Epithelial cell of esophagus (primary cell): Measurements from ENCODE around the gene AJUBA.

Experiments used
- DNase-seq: peaks from one replicate; pipeline ENCODE4 v3.0.0; 2010; ENCODE audit warnings: low read depth
- H3K4me3 ChIP-seq: 2 replicates; pipeline ENCODE4 v1.5.1; 2011; ENCODE audit warnings: mild to moderate bottlenecking, low read length, control low read depth
- CTCF ChIP-seq: IDR thresholded peaks from 2 replicates; pipeline ENCODE4 v1.5.1; 2011; ENCODE audit warnings: low read depth, mild to moderate bottlenecking, low read length, control low read depth, inconsistent platforms; ENCODE audit not compliant: insufficient read depth; ENCODE audit errors: missing control alignments

Gene AJUBA

GRCh38 chr14:22982477-22983245 is at the start of gene AJUBA:
Gene AJUBA, minus strand, starts transcription at chr14:22982551. Its CDS starts 285 bp downstream, at chr14:22982266.
- DNase-seq = peak; percentile 95

GRCh38 chr14:23030936-23031335 is 48.6 kb upstream of the AJUBA start:
- no peak for TF ChIP-seq CTCF
- peak; percentile 59 for DNase-seq
- H3K4me3 ChIP-seq = no peak overlapping the region

More at GRCh38 chr14:22982477-22983245, at the start of gene AJUBA:
- TF ChIP-seq CTCF = no peak
- peak within 1 kb of the TSS; percentile 64 for H3K4me3 ChIP-seq

GRCh38 chr14:23028799-23029198 is 46.4 kb upstream of the AJUBA start:
- no peak for DNase-seq
- no peak for TF ChIP-seq CTCF
- no peak overlapping the region for H3K4me3 ChIP-seq

GRCh38 chr14:23025151-23025814 is 42.9 kb upstream of the AJUBA start:
- no peak for DNase-seq
- H3K4me3 ChIP-seq = no peak overlapping the region
- TF ChIP-seq CTCF = no peak

GRCh38 chr14:23024612-23025075 is 42.3 kb upstream of the AJUBA start:
- no peak for DNase-seq
- TF ChIP-seq CTCF = no peak
- no peak overlapping the region for H3K4me3 ChIP-seq

GRCh38 chr14:23023795-23024152 is 41.4 kb upstream of the AJUBA start:
- no peak for TF ChIP-seq CTCF
- DNase-seq = no peak
- H3K4me3 ChIP-seq = no peak overlapping the region
